Activated T-cell treated with anti-CD3 and anti-CD28 coated beads, Interleukin-2, amount 50 U/mL, for 1 hour (primary cell): ENCODE measurements around the gene STAB2.

Source experiments
- DNase-seq: peaks from one replicate; pipeline ENCODE4 v3.0.0-alpha.2; 2020

STAB2 gene

GRCh38 chr12:103705098-103705497 is 118.0 kb downstream of the STAB2 start:
- DNase-seq, result no peak

- no peak for DNase-seq
Observed at GRCh38 chr12:103705927-103706326, 118.9 kb downstream of the STAB2 start.

GRCh38 chr12:103707446-103707845 is 120.4 kb downstream of the STAB2 start:
- no peak for DNase-seq

GRCh38 chr12:103710544-103710943 is 123.5 kb downstream of the STAB2 start:
- DNase-seq, result no peak

- DNase-seq, result no peak
Observed at GRCh38 chr12:103712216-103712615, 125.1 kb downstream of the STAB2 start.

- no peak for DNase-seq
Observed at GRCh38 chr12:103715494-103715893, 128.4 kb downstream of the STAB2 start.

GRCh38 chr12:103716517-103717196 is 129.6 kb downstream of the STAB2 start:
- no peak for DNase-seq

GRCh38 chr12:103725398-103725797 is 138.3 kb downstream of the STAB2 start:
- DNase-seq, result no peak

GRCh38 chr12:103727638-103728037 is 140.6 kb downstream of the STAB2 start:
- DNase-seq, result no peak

- no peak for DNase-seq
Observed at GRCh38 chr12:103728323-103728722, 141.2 kb downstream of the STAB2 start.

- DNase-seq, result no peak
Observed at GRCh38 chr12:103729499-103729898, 142.4 kb downstream of the STAB2 start.

- DNase-seq, result no peak
Observed at GRCh38 chr12:103731539-103731938, 144.5 kb downstream of the STAB2 start.

GRCh38 chr12:103734863-103735262 is 147.8 kb downstream of the STAB2 start:
- DNase-seq, result no peak

GRCh38 chr12:103735291-103735690 is 148.2 kb downstream of the STAB2 start:
- DNase-seq, result no peak

GRCh38 chr12:103736572-103736971 is 149.5 kb downstream of the STAB2 start:
- no peak for DNase-seq

GRCh38 chr12:103737881-103738280 is 150.8 kb downstream of the STAB2 start:
- no peak for DNase-seq

- DNase-seq, result no peak
Observed at GRCh38 chr12:103742349-103742932, 155.4 kb downstream of the STAB2 start.

- DNase-seq, result no peak
Observed at GRCh38 chr12:103743788-103744187, 156.7 kb downstream of the STAB2 start.

- no peak for DNase-seq
Observed at GRCh38 chr12:103745962-103746361, 158.9 kb downstream of the STAB2 start.

GRCh38 chr12:103748002-103748401 is 160.9 kb downstream of the STAB2 start:
- DNase-seq, result no peak

- no peak for DNase-seq
Observed at GRCh38 chr12:103748875-103749274, 161.8 kb downstream of the STAB2 start.

GRCh38 chr12:103751171-103751570 is 164.1 kb downstream of the STAB2 start:
- no peak for DNase-seq

GRCh38 chr12:103751600-103751999 is 164.5 kb downstream of the STAB2 start:
- no peak for DNase-seq

- no peak for DNase-seq
Observed at GRCh38 chr12:103755425-103755824, 168.4 kb downstream of the STAB2 start.

- DNase-seq, result no peak
Observed at GRCh38 chr12:103756443-103756842, 169.4 kb downstream of the STAB2 start.
